SIG-M5 treated with dmso at 0.1 percent for 504 hours (cell line): ENCODE measurements around the gene CEP57.
"Not testable (repeated sequence)": the region's sequence is repeated elsewhere in the genome, so short reads cannot be mapped to it uniquely, and the experiment has no call there.

ENCODE experiments used
- DNase-seq: peaks from one replicate; lab custom pipeline; 2025; ENCODE audit not compliant: unreplicated experiment; lab: John Stamatoyannopoulos, UW

CEP57 gene

DNA sequence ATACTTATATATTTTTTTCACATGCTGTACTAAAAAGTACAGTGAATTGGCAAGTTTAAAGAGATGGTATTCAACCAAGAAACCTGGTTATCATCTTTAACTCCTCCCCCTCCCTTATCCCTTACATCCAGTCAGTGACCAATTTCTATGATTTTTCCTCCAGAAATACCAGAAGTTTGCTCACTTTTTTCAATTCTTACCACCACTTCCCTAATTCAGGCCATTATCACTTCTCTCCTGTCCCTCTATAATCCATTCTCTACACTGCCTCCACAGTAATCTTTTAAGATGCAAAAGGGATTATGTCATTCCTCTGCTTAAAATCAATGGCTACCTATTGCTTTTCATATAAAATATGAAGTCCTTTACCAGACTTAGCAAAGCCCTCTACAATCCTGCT lies 62.8 kb downstream of the CEP57 start:
- DNase-seq: no peak

- no peak for DNase-seq
These were observed 63.6 kb downstream of the CEP57 start for GRCh38 chr11:95853862-95854261.

- not testable (repeated sequence) for DNase-seq
These were observed 64.1 kb downstream of the CEP57 start for GRCh38 chr11:95854362-95854761.

DNA sequence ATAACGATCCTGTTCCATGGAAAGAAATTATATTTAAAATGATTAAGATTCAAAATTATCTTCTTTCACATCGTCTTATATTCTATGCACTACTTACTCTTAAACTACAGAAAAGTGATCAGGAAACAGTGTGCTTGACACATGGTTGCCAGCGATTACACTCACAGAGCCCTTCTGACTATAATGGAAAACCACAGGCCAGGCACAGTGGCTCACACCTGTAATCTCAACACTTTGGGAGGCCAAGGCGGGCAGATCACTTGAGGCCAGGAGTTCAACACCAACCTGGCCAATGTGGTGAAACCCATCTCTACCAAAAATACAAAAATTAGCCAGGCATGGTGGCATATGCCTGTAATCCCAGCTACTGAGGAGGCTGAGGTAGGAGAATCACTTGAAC lies 69.7 kb downstream of the CEP57 start:
- DNase-seq: not testable (repeated sequence)

- no peak for DNase-seq
These were observed 73.3 kb downstream of the CEP57 start for GRCh38 chr11:95863486-95864140.

DNA sequence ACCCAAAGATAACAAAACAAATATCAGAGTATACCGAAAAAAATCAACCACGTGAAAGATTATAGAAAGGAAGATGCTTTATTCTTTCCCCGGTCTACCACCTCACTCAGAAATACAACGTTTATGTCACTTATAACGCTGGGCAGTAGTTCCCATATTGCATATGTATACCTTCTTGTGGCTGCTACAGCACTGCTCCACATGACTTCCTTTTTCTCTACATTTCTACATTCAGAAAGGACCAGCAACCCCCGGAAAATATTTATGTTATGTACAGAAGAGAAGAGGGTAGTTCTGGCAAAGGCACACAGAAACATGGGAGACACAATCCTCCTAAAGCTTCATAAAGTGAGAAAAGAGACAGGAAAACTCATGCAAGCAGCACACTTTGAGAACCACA lies 76.8 kb downstream of the CEP57 start:
- DNase-seq: peak; percentile 4

GRCh38 chr11:95870877-95871276 lies 80.6 kb downstream of the CEP57 start:
- DNase-seq: not testable (repeated sequence)

DNA sequence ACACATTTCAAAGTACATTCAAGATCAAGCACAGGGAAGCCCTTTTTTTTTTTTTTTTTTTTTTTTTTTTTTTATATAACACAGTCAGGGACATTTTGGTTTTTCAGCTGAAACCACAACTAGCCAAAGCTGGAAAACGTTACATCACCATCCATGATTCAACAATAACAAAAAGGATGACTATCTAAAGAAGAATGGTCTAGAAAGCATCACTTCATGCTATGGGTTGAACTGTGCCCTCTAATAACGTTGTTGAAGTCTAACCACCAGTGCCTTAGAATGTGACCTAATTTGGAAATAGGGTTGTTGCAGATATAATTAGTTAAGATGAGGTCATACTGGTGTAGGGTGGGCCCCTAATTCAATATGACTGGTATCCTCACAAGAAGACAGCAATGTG lies 87.0 kb downstream of the CEP57 start:
- peak; percentile 30 for DNase-seq
